Left cardiac atrium (tissue), 4 donors: ENCODE data around the gene DRC3. TPM values are rescaled to one million over a fixed set of nuclear protein-coding genes. Genes with fewer than 3 reads are reported as not detected.
"Not testable (repeated sequence)": the region's sequence is repeated elsewhere in the genome, so short reads cannot be mapped to it uniquely, and the experiment has no call there.

Source experiments
- ATAC-seq, 2 donors: fragments of 200-7000 bp; cut with Tn5 transposase; one replicate each; pipeline ENCODE4 v1.9.1; 2020; ENCODE audit warnings: mild to moderate bottlenecking in 2 of 2, moderate library complexity in 2 of 2
- DNase-seq: peaks from one replicate; pipeline ENCODE4 v3.0.0-alpha.2; 2020
- intact Hi-C, 2 donors: fragments of 100-400 bp; cut with DNase I; formaldehyde crosslinking; loops; one replicate each; pipeline versions ENCODE4 v1.14.1 to v1.15.1; 2022 to 2023
- total RNA-seq, 2 donors: library from RNA; stranded (reverse); fragmentation: NEBNext Ultra II Directional; extraction: Animal tissue kit (Norgen Biotek cat#: 25700); gene quantifications; one replicate each; pipeline ENCODE4 v1.2.1, GENCODE V29; 2021
- donor health status: DM: no; HTN: yes; CAD: no.
- donor health status: DM: no; HTN: yes; CAD: no; lungs with severe emphysema.
- donor health status: DM: yes; HTN: yes; CAD: no.
- donor health status: Dilated cardiomyopathy.

Gene DRC3
- total RNA-seq, 2 donors from 2014 or later, result 1.4 to 2.0 TPM

- intact Hi-C loops, result no loop called here
- DNase-seq, result no peak
- ATAC-seq, result no peak
Observed at GRCh38 chr17:17938388-17939107, 34.1 kb upstream of the DRC3 start.

DNA sequence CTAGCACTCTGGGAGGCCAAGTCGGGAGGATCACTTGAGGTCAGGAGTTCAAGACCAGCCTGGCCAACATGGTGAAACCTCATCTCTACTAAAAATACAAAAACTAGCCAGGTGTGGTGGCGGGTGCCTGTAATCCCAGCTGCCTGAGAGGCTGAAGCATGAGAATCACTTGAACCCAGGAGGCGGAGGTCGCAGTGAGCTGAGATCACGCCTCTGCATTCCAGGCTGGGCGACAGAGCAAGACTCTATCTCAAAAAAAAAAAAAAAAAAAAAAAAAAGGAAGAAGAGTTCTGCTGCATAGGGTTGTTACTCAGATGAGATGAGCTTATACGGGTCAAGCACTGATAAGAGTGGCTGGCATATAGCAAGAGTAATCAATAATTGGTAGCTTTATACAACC lies 32.7 kb upstream of the DRC3 start:
- DNase-seq, ATAC-seq, intact Hi-C loops: not testable (repeated sequence)

DNA sequence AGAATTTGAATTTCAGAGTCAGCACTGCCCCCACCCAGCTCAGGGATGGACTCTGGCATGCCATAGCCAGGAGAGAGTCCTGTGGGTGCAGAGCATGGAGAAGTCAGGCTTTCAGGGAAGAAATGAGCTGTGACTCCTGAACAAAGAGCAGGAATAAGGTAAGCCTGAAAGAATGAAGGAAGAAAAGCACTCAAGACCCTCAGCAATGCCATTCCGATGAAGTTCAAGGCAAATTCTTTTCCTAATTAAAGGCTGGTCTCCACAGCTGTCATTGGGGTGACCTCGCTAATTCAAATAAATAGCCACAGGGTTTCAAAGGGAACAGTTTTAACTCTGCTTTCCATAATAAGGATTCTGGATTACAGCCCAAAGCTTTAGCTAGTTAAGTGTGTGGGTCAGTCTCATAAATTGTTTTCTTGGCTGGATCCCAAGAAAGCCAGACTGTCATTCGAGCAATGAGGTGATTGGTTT lies 32.2 kb upstream of the DRC3 start:
- ATAC-seq, result no peak
- intact Hi-C loops, result no loop called here
- DNase-seq, result no peak

DNA sequence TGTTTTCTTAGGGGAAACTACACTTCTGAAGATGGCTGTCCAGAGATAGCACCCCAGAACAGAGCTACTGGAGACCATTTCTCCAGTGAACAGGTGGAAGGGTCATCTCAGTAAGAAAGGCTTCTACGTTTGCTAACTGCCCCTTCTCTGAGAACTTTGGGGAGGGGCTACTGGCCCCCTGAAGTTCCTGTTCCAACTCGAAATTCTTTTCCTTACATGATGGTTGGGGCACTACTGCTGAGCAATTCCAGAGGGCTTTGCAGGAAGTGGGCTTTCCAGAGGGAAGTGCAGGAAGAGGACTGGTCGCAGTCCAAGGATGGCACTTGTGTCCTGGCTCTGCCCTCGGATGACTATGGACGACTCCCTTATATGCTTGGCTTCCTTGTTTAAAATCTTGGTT lies 31.6 kb upstream of the DRC3 start:
- intact Hi-C loops, result no loop called here
- DNase-seq (no peak), ATAC-seq (no peak)

GRCh38 chr17:17942846-17943245 lies 29.8 kb upstream of the DRC3 start:
- ATAC-seq (peak; percentile 50 to 77), DNase-seq (no peak)
- intact Hi-C loops, result no loop called here

DNA sequence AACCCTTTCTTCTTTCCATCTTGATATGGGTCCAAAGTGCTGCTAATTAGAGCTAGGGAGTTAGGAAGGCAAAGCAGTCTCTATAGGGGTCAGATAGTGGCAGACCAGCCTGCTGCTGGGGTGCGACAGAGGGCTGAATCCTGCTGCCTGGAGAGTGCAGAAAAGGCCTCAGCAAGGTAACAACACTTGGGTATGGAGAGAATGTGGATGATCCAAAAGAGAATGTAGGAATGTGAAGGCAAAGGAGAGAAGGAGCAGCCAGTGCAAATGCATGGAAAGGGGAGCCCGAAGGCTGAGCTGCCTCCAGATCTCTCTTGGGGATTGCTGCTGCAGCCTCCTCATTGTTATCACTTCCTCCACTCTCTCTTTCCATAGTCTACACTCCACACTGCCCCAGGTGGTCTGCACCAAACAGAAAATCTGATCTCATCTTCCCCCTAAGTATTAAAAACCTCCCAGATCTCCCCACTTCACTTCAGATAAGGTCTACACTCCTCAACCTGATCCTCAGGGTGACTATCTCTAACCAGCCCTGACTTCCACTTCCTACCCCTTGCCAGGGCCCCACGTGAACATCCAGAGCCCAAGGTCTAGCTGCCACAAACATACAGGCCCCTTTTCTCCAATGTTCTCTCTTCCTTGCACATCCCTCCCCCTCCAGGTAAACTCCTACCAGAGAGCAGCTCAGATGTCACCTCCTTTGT lies 29.2 kb upstream of the DRC3 start:
- intact Hi-C loops, result no loop called here
- peak; percentile 2 to 33 for ATAC-seq
- no peak for DNase-seq

DNA sequence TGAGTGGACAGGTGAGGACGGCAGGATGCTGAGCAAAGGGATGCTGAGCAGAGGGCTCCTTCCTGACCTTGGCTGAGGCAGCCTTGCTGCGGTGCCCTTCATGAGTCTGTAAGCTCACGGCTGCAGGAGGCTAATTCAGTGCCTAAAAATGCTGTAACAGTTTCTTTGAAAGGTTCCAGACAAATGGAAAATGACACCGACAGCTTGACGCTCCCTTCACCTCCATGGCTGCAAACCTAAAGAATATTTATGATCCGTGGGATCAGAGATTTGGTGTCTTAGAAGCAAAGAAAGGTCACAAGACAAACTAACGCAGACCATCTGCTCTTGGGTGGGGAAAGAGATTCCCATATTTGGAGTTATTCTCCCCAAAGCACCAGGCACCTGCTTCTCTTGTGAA lies 28.4 kb upstream of the DRC3 start:
- intact Hi-C loops, result no loop called here
- ATAC-seq, result no peak
- no peak for DNase-seq

DNA sequence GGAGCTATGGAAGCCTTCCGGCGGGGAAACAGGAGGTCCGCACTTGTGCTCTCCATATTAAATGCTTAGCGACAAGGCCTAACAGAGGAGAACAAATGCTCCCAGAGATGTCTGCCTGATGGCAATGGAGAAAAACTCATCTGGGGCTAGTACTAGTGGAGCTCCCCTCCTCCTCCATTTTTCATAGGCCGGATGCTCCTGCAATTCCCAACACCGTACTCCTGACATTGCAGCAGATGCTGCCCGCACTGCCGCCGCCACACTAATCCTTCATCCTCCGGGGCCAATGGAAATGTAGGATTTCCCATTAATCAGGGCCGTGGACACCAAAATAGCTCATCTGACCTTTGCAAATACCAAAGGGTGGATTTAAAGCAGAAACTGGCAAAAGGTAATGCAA lies 27.9 kb upstream of the DRC3 start:
- intact Hi-C loops, result no loop called here
- DNase-seq, result no peak
- no peak for ATAC-seq

GRCh38 chr17:17946093-17946492 lies 26.6 kb upstream of the DRC3 start:
- no peak for DNase-seq
- no peak for ATAC-seq
- intact Hi-C loops, result no loop called here

DNA sequence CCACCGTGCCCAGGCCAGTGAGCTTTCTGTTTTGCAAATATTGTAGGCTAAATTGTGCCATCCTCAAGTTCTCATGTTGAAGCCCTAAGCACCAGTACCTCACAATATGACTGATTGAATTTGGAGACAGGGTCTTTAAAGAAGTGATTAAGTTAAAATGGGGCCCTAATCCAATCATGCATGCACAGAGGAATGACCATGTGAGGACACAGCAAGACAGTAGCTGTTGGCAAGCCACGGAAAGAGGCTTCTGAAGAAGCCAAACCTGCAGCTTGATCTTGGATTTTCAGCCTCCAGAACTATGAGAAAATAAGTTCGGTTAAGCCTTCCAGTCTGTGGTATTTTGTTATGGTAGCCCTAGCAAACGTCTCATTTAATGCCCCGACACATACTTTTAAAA lies 25.4 kb upstream of the DRC3 start:
- DNase-seq (no peak), ATAC-seq (no peak)
- intact Hi-C loops, result no loop called here

- ATAC-seq (no peak), DNase-seq (no peak)
- intact Hi-C loops, result no loop called here
Observed at GRCh38 chr17:17947966-17948365, 24.7 kb upstream of the DRC3 start.

- intact Hi-C loops, result no loop called here
- ATAC-seq (no peak), DNase-seq (no peak)
Observed at GRCh38 chr17:17950347-17950746, 22.3 kb upstream of the DRC3 start.

DNA sequence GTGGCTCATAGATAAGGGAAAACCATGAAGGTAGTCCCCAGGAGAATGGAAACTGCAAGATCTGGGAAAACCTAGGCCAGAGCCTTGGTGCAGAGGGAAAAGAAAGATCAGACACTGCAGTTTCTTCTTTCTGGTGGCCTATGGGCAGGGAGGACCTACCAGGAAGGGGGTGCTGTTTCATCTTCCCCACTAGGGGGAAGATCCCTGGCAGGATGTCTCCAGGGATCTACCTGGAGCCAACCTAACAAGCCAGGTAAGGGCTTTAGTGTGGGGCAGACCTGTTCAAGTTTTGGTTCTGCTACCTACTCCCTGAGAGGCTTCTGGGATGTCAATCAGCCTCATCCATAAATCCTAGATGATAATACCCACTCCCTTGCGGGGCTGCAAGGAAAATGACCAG lies 21.9 kb upstream of the DRC3 start:
- DNase-seq (no peak), ATAC-seq (no peak)
- intact Hi-C loops, result no loop called here

- ATAC-seq (no peak), DNase-seq (no peak)
- intact Hi-C loops, result no loop called here
Observed at GRCh38 chr17:17951524-17951923, 21.1 kb upstream of the DRC3 start.

GRCh38 chr17:17952691-17953090 lies 20.0 kb upstream of the DRC3 start:
- DNase-seq, result no peak
- intact Hi-C loops, result no loop called here
- no peak for ATAC-seq

GRCh38 chr17:17954079-17954478 lies 18.6 kb upstream of the DRC3 start:
- no peak for ATAC-seq
- DNase-seq, result no peak
- intact Hi-C loops, result no loop called here

DNA sequence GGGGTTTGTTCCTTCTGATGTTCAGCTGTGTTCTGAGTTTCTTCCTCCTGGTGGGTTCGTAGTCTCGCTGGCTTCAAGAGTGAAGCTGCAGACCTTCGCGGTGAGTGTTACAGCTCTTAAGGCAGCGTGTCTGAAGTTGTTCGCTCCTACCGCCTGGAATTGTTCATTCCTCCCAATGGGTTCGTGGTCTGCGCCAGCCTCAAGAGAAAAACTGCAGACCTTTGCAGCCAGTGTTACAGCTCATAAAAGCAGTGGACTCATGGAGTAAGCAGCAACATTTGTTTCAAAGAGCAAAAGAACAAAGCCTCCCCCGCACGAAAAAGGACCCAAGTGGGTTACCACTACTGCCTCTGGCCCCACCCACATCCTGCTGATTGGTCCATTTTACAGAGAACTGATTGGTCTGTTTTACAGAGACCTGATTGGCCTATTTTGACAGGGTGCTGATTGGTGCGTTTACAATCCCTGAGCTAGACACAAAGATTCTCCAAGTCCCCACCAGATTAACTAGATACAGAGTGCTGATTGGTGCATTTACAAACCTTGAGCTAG lies 16.8 kb upstream of the DRC3 start:
- ATAC-seq, DNase-seq, intact Hi-C loops: not testable (repeated sequence)

DNA sequence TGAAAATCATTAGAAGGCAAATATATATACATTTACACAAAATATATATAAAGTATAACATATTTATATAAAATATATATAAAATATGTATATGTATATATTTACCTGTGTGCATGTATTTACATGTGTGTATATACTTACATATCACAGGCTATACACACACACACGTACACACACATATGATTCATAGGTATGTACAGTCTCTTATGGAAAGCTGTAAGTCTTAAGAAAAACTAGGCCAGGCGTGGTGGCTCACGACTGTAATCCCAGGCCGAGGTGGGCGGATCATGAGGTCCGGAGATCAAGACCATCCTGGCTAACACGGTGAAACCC lies 15.1 kb upstream of the DRC3 start:
- no peak for ATAC-seq
- no peak for DNase-seq
- intact Hi-C loops, result no loop called here

- DNase-seq (no peak), ATAC-seq (no peak)
- intact Hi-C loops, result no loop called here
Observed at GRCh38 chr17:17958982-17959381, 13.7 kb upstream of the DRC3 start.

DNA sequence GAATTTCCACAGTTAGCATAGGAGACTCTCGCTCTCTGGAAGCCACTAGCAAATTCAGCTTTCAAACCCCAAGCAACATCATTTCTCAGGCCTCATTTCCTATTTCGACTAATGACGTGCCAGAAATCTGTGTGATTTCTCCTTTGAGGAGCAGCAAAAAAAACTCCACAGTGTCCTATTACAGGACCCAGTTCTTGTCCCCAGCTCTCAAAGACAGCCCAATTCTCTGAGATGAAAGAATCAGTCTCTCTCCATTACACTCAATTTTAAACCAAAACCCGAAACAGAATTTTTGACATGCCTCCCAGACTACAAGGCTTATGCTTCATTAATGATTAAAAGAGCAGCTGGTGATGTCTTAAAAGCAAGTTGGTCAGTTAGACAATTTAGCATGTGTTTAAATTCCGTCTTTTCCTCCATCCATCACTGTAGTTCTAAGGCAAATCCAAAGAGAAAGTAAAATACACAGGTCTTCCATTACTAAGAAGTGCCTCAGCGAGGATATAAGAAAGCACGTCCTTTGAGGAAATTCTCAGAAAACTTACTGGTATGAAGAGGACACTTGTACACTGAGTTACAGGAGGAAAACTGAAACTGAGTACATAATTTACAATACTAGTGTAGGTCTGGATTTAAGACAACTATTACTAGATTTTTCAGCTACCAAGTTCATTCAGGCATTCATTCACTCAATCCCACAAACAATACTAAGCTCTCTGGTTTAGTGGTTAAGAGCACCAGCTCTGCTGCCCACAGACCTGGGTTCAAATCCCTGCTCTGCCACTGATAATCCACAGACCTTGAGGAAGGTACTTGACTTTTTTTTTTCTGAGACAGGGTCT lies 12.9 kb upstream of the DRC3 start:
- intact Hi-C loops, result no loop called here

More for the DNA sequence above, 12.9 kb upstream of the DRC3 start:
- DNase-seq (no peak), ATAC-seq (no peak)
